ENCODE results near the gene TMEM19. TPM values are rescaled to one million over a fixed set of nuclear protein-coding genes. Genes with fewer than 3 reads are reported as not detected.

The TMEM19 gene
- 31.1 to 37.4 TPM (median 32.0 TPM) in 5 replicates for total RNA-seq (2022; extraction: Qiagen RNA extraction; ENCODE audit: low read depth)

DNA sequence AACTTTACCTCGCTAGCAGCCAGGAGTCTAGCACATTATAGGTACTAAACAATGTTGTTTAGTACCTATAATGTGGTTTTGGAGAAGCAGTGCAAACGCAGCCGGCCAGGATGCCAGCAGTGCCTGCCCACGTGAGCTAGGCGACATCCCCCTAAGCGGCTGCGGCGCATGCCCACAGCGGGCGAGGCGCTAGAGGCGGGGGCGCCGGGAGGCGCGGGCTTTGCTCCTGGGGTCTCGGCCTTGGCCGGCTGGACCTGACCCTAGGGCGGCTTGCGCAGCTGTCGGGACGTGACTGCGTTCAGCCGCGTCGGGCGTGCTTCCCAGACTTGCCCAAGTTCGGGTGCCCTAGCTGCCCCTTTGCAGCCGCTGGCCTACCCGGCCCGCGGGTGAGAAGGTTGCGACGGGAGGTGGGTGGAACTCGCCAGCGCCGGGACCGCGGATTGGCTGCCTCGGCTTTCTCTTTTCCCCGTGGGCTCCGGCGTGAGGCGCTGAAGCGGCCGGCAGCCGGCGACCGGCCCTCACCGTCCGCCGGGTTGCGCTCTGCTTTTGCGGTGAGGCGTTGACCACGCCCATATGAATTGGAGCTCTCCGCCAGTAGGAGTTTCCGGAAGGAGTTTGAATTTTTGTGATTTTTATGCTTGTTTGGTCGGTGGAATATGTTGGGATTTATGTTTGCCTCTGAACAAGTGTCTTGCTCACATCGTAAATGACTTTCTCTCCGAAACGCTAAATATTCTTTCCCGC lies at the start of gene TMEM19:
Gene TMEM19 (plus strand): TSS at position 169 of the 744 bp plus-strand sequence. CDS start 599 bp downstream, outside the sequence.

DNA sequence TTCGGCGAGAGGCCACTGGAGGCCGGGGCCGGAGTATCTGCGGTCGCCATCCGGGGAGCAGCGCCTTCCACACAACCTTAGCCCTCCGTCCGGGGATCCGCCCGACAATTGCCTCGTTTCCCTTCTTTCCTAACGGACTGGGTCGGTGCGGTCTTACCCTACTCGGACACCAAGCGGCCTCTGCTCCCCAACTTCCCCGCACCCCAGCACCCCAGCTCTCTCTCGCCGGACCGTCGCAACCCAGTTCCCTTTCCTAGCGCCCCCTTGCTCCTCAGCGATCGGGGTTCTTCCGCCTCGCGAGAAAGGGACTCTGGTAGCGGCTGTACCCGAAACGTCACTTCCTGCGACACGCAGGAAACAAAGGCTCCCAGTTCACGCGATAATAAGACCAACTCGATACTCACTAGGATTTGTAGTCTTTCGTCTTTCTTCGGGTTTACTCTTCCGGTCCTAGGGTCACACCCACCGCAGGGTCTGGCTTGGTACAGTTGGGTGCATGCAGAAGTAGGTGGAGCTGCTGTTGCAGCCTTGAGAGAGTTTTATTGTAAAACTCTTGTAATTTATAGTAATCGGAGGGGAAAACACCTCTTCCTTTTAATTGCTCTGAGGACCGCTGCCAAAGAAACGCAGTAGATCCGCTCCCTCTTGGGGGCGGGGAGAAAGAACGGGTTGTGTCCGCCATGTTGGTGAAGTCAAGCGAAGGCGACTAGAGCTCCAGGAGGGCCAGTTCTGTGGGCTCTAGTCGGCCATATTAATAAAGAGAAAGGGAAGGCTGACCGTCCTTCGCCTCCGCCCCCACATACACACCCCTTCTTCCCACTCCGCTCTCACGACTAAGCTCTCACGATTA lies 22.1 kb upstream of the TMEM19 start, which contains the start of the genes THAP2 and ZFC3H1:
Gene THAP2 (plus strand): TSS at position 741 of the 850 bp plus-strand sequence. CDS start 209 bp downstream, outside the sequence.
Gene ZFC3H1 (minus strand): TSS at position 288 of the 850 bp plus-strand sequence. CDS start 238 bp downstream, at position 50.

Other genes starting within 250 kb of the TMEM19 start
- 0.08 TPM in 1 of 5 replicates, not detected in the others for gene LGR5, start 246.3 kb upstream of the TMEM19 start, total RNA-seq (2022; extraction: Qiagen RNA extraction; ENCODE audit: low read depth)
- 11.7 to 16.5 TPM (median 14.2 TPM) in 5 replicates for gene ZFC3H1, start 22.2 kb upstream of the TMEM19 start, total RNA-seq (2022; extraction: Qiagen RNA extraction; ENCODE audit: low read depth)
- gene THAP2, start 21.8 kb upstream of the TMEM19 start, total RNA-seq (2022; extraction: Qiagen RNA extraction; ENCODE audit: low read depth): 3.6 to 5.8 TPM (median 4.4 TPM) in 5 replicates
- 37.3 to 60.4 TPM (median 38.6 TPM) in 5 replicates for gene RAB21, start 68.8 kb downstream of the TMEM19 start, total RNA-seq (2022; extraction: Qiagen RNA extraction; ENCODE audit: low read depth)
- gene TBC1D15, start 153.7 kb downstream of the TMEM19 start, total RNA-seq (2022; extraction: Qiagen RNA extraction; ENCODE audit: low read depth): 21.1 to 31.1 TPM (median 24.3 TPM) in 5 replicates

Measured in A549 treated with CpdA at 1 μM for 4 hours (cell line).